Measurements from ENCODE around the gene AMOTL2. TPM values are rescaled to one million over a fixed set of nuclear protein-coding genes. Genes with fewer than 3 reads are reported as not detected.

The AMOTL2 gene
- 281 to 297 TPM (median 296 TPM) in 3 replicates for total RNA-seq

DNA sequence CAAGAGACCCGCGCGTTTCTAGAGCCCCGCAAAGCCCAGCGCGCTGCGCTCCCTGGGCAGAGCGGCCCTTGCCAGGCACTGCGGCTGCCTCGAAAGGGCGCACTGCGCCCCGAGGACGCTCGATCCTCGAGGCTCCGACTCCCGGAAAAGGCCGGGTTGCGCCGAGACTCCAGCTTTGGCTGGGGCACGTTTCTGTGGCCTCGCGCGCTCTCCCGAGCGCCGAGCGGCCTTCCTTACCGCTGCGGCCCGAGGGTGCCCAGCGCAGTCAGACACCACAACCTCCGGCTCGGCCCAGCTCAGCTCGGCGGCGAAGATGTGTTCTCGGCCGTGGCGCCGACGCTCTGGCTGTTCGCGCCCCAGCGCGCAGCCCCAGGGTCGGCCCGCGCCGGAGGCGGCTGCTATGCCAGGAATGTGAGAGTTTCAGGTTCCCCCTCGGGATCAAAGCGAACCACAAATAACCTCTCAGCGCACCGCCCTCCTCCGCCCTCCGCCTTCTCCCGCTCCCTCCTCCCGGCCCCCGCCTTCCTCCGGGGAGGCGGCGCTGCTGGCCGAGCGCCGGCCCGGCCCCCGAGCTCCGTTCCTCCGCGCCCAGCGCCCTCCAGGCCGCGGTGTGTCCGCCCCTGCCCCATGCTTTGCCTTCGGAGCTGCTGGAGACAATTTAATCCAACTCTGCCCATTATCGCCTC lies at the start of gene AMOTL2:
AMOTL2 (minus strand) TSS at position 343 of the 686 bp plus-strand sequence. CDS start 3,014 bp downstream, outside the sequence.
- TF ChIP-seq, protein P1, sequence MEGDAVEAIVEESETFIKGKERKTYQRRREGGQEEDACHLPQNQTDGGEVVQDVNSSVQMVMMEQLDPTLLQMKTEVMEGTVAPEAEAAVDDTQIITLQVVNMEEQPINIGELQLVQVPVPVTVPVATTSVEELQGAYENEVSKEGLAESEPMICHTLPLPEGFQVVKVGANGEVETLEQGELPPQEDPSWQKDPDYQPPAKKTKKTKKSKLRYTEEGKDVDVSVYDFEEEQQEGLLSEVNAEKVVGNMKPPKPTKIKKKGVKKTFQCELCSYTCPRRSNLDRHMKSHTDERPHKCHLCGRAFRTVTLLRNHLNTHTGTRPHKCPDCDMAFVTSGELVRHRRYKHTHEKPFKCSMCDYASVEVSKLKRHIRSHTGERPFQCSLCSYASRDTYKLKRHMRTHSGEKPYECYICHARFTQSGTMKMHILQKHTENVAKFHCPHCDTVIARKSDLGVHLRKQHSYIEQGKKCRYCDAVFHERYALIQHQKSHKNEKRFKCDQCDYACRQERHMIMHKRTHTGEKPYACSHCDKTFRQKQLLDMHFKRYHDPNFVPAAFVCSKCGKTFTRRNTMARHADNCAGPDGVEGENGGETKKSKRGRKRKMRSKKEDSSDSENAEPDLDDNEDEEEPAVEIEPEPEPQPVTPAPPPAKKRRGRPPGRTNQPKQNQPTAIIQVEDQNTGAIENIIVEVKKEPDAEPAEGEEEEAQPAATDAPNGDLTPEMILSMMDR (IDR thresholded peaks at IDR 0.05; ENCODE audit: unreplicated experiment), result no peak
- Mint-ChIP-seq H3K4me3 (peak within 1 kb of the TSS; percentile 94), H3K36me3 (peaks cover 16% of the 10 kb centered on the region), H3K4me1 (peaks cover 65% of the 10 kb centered on the region), H3K27ac (peak within 1 kb of the TSS; percentile 99), H3K9me3 (no peaks in the 10 kb centered on the region), H3K27me3 (ENCODE audit: low read depth) (no peaks in the 10 kb centered on the region)
- DNase-seq (ENCODE audit: low spot score in 2 of 2, unreplicated experiment in 2 of 2), result peak; percentile 91 to 94

DNA sequence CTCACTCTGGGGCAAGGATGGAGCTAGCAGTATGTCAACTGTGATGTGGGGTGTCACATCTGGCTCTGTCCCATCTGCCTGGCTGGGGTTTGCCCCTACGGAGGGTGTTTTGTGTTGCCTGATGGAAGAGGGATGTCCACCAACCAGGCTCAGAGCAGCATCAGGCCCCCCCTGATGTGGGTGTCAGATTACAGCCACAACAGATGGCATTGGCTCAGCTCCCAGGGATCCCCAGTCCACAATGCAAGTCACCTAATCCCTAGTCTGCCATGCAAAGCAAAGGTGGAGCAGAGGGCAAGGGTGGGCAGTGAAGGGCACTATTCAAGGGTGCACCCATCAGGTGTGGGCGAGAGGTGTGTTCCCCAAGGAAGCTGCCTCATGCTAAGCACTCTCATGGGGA lies 48.9 kb upstream of the AMOTL2 start:
- Mint-ChIP-seq H3K4me1 (peaks cover 12% of the 10 kb centered on the region), H3K27me3 (ENCODE audit: low read depth) (no peaks in the 10 kb centered on the region), H3K36me3 (no peaks in the 10 kb centered on the region), H3K9me3 (peaks cover 3% of the 10 kb centered on the region), H3K27ac (no peak overlapping the region), H3K4me3 (no peak overlapping the region)
- no peak for DNase-seq (ENCODE audit: low spot score in 2 of 2, unreplicated experiment in 2 of 2)
- TF ChIP-seq, protein P1 (IDR thresholded peaks at IDR 0.05; ENCODE audit: unreplicated experiment), result no peak

GRCh38 chr3:134419960-134420321 lies 45.7 kb upstream of the AMOTL2 start:
- no peak overlapping the region for H3K27ac Mint-ChIP-seq
- H3K4me1 Mint-ChIP-seq, result no peaks in the 10 kb centered on the region
- H3K4me3 Mint-ChIP-seq, result no peak overlapping the region
- peaks cover 6% of the 10 kb centered on the region for H3K9me3 Mint-ChIP-seq
- no peaks in the 10 kb centered on the region for H3K27me3 Mint-ChIP-seq (ENCODE audit: low read depth)
- H3K36me3 Mint-ChIP-seq, result no peaks in the 10 kb centered on the region
- TF ChIP-seq, protein P1 (IDR thresholded peaks at IDR 0.05; ENCODE audit: unreplicated experiment), result no peak
- no peak for DNase-seq (ENCODE audit: low spot score in 2 of 2, unreplicated experiment in 2 of 2)

DNA sequence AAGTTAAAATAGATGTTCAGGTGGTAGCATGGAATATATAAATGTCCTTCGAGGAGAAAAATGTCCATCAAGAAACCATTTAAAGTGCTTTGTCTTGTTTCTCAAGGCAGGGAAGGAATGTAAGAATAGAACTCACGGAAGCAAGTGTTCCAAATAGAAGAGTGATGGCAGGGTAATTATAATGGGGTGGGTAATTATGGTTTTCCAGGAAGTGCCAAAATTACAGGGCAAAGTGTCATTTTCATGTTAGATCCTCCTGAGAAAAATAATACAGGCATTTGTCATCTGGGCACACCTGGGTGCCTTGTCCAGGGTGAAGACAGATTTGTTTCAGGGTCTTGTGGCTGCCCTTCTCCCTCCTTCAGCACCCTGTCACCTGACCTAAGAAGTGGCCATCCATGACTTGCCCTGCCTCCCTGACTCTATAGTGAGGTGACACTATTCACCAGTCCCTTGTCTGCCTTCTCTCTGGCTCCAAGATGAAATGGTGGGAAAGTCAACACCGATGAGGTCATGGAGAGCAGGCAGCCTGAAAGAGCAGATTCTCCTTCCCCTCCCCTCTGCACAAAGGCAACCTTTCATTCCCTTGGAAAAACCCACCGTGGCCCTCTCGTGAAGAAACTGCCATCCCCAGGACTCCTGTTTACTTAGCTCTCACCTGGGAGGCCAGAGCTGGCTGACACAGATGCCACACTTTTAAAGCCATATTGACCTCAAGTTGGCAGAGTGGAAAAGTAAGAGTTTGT lies 45.1 kb upstream of the AMOTL2 start:
- DNase-seq (ENCODE audit: low spot score in 2 of 2, unreplicated experiment in 2 of 2), result no peak
- TF ChIP-seq, protein P1 (IDR thresholded peaks at IDR 0.05; ENCODE audit: unreplicated experiment), result no peak
- peaks cover 8% of the 10 kb centered on the region for H3K9me3 Mint-ChIP-seq
- H3K36me3 Mint-ChIP-seq, result no peaks in the 10 kb centered on the region
- no peaks in the 10 kb centered on the region for H3K4me1 Mint-ChIP-seq
- H3K27me3 Mint-ChIP-seq (ENCODE audit: low read depth), result peaks cover under 1% of the 10 kb centered on the region
- H3K27ac Mint-ChIP-seq, result no peak overlapping the region
- no peak overlapping the region for H3K4me3 Mint-ChIP-seq

DNA sequence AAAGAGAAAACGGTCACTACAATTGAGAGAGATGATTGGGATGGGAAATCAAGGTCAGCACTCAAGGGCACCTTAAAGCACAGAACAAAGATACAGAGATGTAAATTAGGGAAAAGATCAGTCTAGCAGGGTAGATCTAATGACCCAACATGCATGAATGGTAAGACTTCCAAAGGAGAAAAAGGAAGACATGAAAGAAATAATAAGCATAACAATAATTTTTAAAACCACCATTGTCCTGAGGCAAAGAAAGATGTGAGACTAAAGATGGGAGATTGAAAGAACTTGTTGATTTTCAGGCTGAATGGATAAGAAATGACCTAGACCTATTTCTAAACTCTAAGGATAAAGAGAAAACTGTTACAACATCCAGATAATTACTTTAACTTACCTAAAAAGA lies 34.8 kb upstream of the AMOTL2 start:
- TF ChIP-seq, protein P1 (IDR thresholded peaks at IDR 0.05; ENCODE audit: unreplicated experiment), result no peak
- Mint-ChIP-seq H3K27ac (no peak overlapping the region), H3K27me3 (ENCODE audit: low read depth) (peaks cover 36% of the 10 kb centered on the region), H3K4me1 (peaks cover 23% of the 10 kb centered on the region), H3K4me3 (no peak overlapping the region), H3K36me3 (no peaks in the 10 kb centered on the region), H3K9me3 (peaks cover 3% of the 10 kb centered on the region)
- no peak for DNase-seq (ENCODE audit: low spot score in 2 of 2, unreplicated experiment in 2 of 2)
